Glutamatergic neuron (in vitro differentiated cells): ENCODE data around the gene TMEM151B. TPM values are rescaled to one million over a fixed set of nuclear protein-coding genes. Genes with fewer than 3 reads are reported as not detected.

Experiments
- DNase-seq: peaks from one replicate; pipeline ENCODE4 v3.0.0; 2022
- H3K27ac Mint-ChIP-seq: one replicate; pipeline ENCODE4 v1.8.0; 2020; ENCODE audit warnings: mild to moderate bottlenecking, mixed read lengths, inconsistent platforms; ENCODE audit not compliant: unreplicated experiment
- H3K27me3 Mint-ChIP-seq: one replicate; pipeline ENCODE4 v1.8.0; 2020; ENCODE audit warnings: mild to moderate bottlenecking, moderate library complexity, mixed read lengths, inconsistent platforms; ENCODE audit not compliant: unreplicated experiment
- H3K36me3 Mint-ChIP-seq: one replicate; pipeline ENCODE4 v1.8.0; 2020; ENCODE audit warnings: mild to moderate bottlenecking, mixed read lengths, inconsistent platforms; ENCODE audit not compliant: unreplicated experiment
- H3K4me1 Mint-ChIP-seq: one replicate; pipeline ENCODE4 v1.8.0; 2020; ENCODE audit warnings: mild to moderate bottlenecking, low read depth, mixed read lengths, inconsistent platforms; ENCODE audit not compliant: unreplicated experiment
- H3K4me3 Mint-ChIP-seq: one replicate; pipeline ENCODE4 v1.8.0; 2020; ENCODE audit warnings: mild to moderate bottlenecking, mixed read lengths, inconsistent platforms; ENCODE audit not compliant: unreplicated experiment
- H3K9me3 Mint-ChIP-seq: one replicate; pipeline ENCODE4 v1.8.0; 2020; ENCODE audit warnings: mild to moderate bottlenecking, moderate library complexity, mixed read lengths, inconsistent platforms; ENCODE audit not compliant: unreplicated experiment
- total RNA-seq: library from RNA; stranded (reverse); fragmentation: NEBNext Ultra II Directional; extraction: Animal tissue kit (Norgen Biotek cat#: 25700); gene quantifications from one replicate; pipeline ENCODE4 v1.2.1, GENCODE V29; 2021; ENCODE audit not compliant: unreplicated experiment
- TF ChIP-seq, protein P1 (sequence below): fragments of 200-600 bp; sonication (generic); IDR thresholded peaks from one replicate; pipeline ENCODE4 v1.5.0; 2021; ENCODE audit not compliant: partially characterized antibody, unreplicated experiment

The TMEM151B gene
- total RNA-seq, 1 donor from 2014 or later: 51.3 TPM

DNA sequence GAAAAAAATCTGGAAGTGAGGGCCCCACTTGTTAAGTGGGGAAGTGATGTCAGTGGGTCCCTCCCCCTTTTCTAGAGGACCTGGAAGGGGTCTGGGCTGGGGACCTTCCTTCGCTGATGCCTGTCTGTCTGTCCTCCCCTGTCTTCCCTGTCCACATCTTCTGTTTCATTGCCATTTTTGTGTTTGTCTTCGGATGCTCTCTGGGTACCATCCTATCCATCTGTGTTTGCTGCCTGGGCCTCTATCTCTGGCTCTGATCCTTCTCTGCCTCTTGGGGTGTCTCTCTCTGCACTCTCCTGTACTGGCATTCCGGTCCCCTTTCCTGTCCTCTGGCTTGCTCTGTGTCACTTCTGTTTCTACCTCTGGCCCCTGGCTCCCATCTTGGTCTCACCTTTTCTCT is 2.3 kb downstream of the TMEM151B start:
- peak overlapping the region; percentile 80 for H3K4me3 Mint-ChIP-seq
- peaks cover 24% of the 10 kb centered on the region for H3K27me3 Mint-ChIP-seq
- H3K36me3 Mint-ChIP-seq: no peaks in the 10 kb centered on the region
- no peak for DNase-seq
- peaks cover 26% of the 10 kb centered on the region for H3K9me3 Mint-ChIP-seq
- H3K4me1 Mint-ChIP-seq: peaks cover 46% of the 10 kb centered on the region
- TF ChIP-seq, protein P1, sequence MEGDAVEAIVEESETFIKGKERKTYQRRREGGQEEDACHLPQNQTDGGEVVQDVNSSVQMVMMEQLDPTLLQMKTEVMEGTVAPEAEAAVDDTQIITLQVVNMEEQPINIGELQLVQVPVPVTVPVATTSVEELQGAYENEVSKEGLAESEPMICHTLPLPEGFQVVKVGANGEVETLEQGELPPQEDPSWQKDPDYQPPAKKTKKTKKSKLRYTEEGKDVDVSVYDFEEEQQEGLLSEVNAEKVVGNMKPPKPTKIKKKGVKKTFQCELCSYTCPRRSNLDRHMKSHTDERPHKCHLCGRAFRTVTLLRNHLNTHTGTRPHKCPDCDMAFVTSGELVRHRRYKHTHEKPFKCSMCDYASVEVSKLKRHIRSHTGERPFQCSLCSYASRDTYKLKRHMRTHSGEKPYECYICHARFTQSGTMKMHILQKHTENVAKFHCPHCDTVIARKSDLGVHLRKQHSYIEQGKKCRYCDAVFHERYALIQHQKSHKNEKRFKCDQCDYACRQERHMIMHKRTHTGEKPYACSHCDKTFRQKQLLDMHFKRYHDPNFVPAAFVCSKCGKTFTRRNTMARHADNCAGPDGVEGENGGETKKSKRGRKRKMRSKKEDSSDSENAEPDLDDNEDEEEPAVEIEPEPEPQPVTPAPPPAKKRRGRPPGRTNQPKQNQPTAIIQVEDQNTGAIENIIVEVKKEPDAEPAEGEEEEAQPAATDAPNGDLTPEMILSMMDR: no peak
- H3K27ac Mint-ChIP-seq: peak overlapping the region; percentile 57

DNA sequence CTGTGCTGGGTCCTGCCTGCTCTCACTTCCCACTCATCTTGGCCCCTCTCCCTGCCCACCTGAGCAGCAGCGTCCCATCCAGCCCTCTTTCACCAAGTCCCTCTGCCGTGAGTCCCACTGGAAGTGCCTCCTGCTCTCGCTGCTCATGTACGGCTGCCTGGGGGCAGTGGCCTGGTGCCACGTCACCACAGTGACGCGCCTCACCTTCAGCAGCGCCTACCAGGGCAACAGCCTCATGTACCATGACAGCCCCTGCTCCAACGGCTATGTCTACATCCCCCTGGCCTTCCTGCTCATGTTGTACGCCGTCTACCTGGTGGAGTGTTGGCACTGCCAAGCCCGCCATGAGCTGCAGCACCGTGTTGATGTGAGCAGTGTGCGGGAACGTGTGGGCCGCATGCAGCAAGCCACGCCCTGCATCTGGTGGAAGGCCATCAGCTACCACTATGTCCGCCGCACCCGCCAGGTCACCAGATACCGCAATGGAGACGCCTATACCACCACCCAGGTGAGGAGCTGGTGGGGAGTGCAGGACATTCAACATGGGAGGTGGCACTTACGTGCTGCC is 2.8 kb downstream of the TMEM151B start:
- peak overlapping the region; percentile 80 for H3K4me3 Mint-ChIP-seq
- DNase-seq: no peak
- peaks cover 27% of the 10 kb centered on the region for H3K9me3 Mint-ChIP-seq
- no peaks in the 10 kb centered on the region for H3K36me3 Mint-ChIP-seq
- peak overlapping the region; percentile 84 for H3K27ac Mint-ChIP-seq
- peaks cover 50% of the 10 kb centered on the region for H3K4me1 Mint-ChIP-seq
- TF ChIP-seq, protein P1: no peak
- H3K27me3 Mint-ChIP-seq: peaks cover 28% of the 10 kb centered on the region

GRCh38 chr6:44273617-44274016 is 3.4 kb downstream of the TMEM151B start:
- H3K36me3 Mint-ChIP-seq: no peaks in the 10 kb centered on the region
- peaks cover 28% of the 10 kb centered on the region for H3K27me3 Mint-ChIP-seq
- H3K9me3 Mint-ChIP-seq: peaks cover 27% of the 10 kb centered on the region
- H3K4me1 Mint-ChIP-seq: peaks cover 49% of the 10 kb centered on the region
- TF ChIP-seq, protein P1: no peak
- peak overlapping the region; percentile 84 for H3K27ac Mint-ChIP-seq
- no peak for DNase-seq
- peak overlapping the region; percentile 30 for H3K4me3 Mint-ChIP-seq

DNA sequence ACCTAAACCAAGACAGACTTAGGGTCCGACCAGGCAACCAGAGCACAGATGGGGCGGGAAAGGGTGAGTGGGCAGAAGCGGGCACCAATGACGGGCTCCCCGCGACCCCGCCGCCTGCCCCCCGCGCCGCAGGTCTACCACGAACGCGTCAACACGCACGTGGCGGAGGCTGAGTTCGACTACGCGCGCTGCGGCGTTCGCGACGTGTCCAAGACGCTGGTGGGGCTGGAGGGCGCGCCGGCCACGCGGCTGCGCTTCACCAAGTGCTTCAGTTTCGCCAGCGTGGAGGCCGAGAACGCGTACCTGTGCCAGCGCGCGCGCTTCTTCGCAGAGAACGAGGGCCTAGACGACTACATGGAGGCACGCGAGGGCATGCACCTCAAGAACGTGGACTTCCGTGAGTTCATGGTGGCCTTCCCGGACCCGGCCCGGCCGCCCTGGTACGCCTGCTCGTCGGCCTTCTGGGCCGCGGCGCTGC is 5.1 kb downstream of the TMEM151B start:
- H3K36me3 Mint-ChIP-seq: no peaks in the 10 kb centered on the region
- no peak overlapping the region for H3K4me3 Mint-ChIP-seq
- H3K4me1 Mint-ChIP-seq: peaks cover 41% of the 10 kb centered on the region
- TF ChIP-seq, protein P1: no peak
- peaks cover 36% of the 10 kb centered on the region for H3K27me3 Mint-ChIP-seq
- peak overlapping the region; percentile 94 for H3K27ac Mint-ChIP-seq
- peaks cover 23% of the 10 kb centered on the region for H3K9me3 Mint-ChIP-seq
- DNase-seq: no peak
